PFSK-1 (cell line): Measurements from ENCODE around the gene ESYT2.

Experiments used
- FOXP2 ChIP-seq: optimal IDR thresholded peaks from 2 replicates; pipeline ENCODE3; 2011; ENCODE audit warnings: borderline replicate concordance, control low read depth, inconsistent platforms; ENCODE audit not compliant: insufficient read depth; ENCODE audit errors: extremely low read length, extremely low read depth
- POLR2AphosphoS5 ChIP-seq: IDR thresholded peaks from 2 replicates; pipeline ENCODE4 v1.6.1; 2012; ENCODE audit warnings: low read depth, mild to moderate bottlenecking, control low read depth, low read length, moderate library complexity
- REST ChIP-seq, 2 experiments: IDR thresholded peaks; 2 replicates each; pipeline versions ENCODE4 v1.6.1 to v1.8.0; 2011 to 2012; ENCODE audit warnings: low read depth in 2 of 2, low read length in 2 of 2, control low read depth in 1 of 2, inconsistent platforms in 1 of 2, mild to moderate bottlenecking in 1 of 2, moderate library complexity in 1 of 2; ENCODE audit not compliant: insufficient read depth in 1 of 2
- SIN3A ChIP-seq: IDR thresholded peaks from 2 replicates; pipeline ENCODE4 v1.6.1; 2012; ENCODE audit warnings: mild to moderate bottlenecking, low read length, moderate library complexity, borderline replicate concordance; ENCODE audit not compliant: insufficient read depth
- TAF1 ChIP-seq: IDR thresholded peaks from 2 replicates; pipeline ENCODE4 v1.6.1; 2012; ENCODE audit warnings: low read length, control low read depth, borderline replicate concordance; ENCODE audit not compliant: insufficient read depth

The ESYT2 gene

GRCh38 chr7:158858592-158859503, 29.5 kb upstream of the ESYT2 start:
- TF ChIP-seq REST (IDR thresholded peaks at IDR 0.05; ENCODE audit: insufficient read depth in 1 of 2, low read depth in 2 of 2, low read length in 2 of 2) (no peak), TAF1 (no peak), POLR2AphosphoS5 (peak; percentile 63; the same call in 1 of the 2 replicates), SIN3A (no peak), FOXP2 (no peak)

- no peak for TF ChIP-seq REST (IDR thresholded peaks at IDR 0.05; ENCODE audit: insufficient read depth in 1 of 2, low read depth in 2 of 2, low read length in 2 of 2)
- TF ChIP-seq POLR2AphosphoS5 = no peak
- no peak for TF ChIP-seq FOXP2
- TF ChIP-seq TAF1 = no peak
- no peak for TF ChIP-seq SIN3A
Measured at GRCh38 chr7:158856883-158857668, 27.8 kb upstream of the ESYT2 start.

GRCh38 chr7:158854681-158855081, 25.4 kb upstream of the ESYT2 start:
- TF ChIP-seq POLR2AphosphoS5 (no peak), FOXP2 (no peak), SIN3A (no peak), REST (IDR thresholded peaks at IDR 0.05; ENCODE audit: insufficient read depth in 1 of 2, low read depth in 2 of 2, low read length in 2 of 2) (no peak), TAF1 (no peak)

- TF ChIP-seq REST (IDR thresholded peaks at IDR 0.05; ENCODE audit: insufficient read depth in 1 of 2, low read depth in 2 of 2, low read length in 2 of 2) (no peak), SIN3A (no peak), TAF1 (no peak)
Measured at GRCh38 chr7:158850545-158851102, 21.3 kb upstream of the ESYT2 start.
